ENCODE measurements around the gene UBASH3A. TPM values are rescaled to one million over a fixed set of nuclear protein-coding genes. Genes with fewer than 3 reads are reported as not detected.

Gene UBASH3A
- polyA plus RNA-seq, 2 of the 4 experiments (the other 2 are of a cell fraction) = not detected

GRCh38 chr21:42389449-42389835 is 14.3 kb upstream of the UBASH3A start:
- POLR2A ChIA-PET = no interaction called here
- DNase-seq (ENCODE audit: low read depth in 1 of 2, low spot score in 1 of 2) (no peak), ATAC-seq (no peak), FAIRE-seq (no peak)
- CTCF ChIA-PET = no interaction called here
- no peaks in the 10 kb centered on the region for H3K9me3 ChIP-seq
- H3K27ac ChIP-seq = no peak overlapping the region
- no peaks in the 10 kb centered on the region for H3K4me1 ChIP-seq
- TF ChIP-seq RNF2 (IDR thresholded peaks at IDR 0.05; ENCODE audit: borderline replicate concordance, low read depth) (no peak), POLR2A (IDR thresholded peaks at IDR 0.05; ENCODE audit: low read length) (no peak), ZNF302 (CRISPR knock-in tag; IDR thresholded peaks at IDR 0.05) (no peak), HDAC2 (IDR thresholded peaks at IDR 0.05) (no peak), EHF (CRISPR knock-in tag; IDR thresholded peaks at IDR 0.05) (no peak), ELK1 (IDR thresholded peaks at IDR 0.05; ENCODE audit: low read depth, low read length) (no peak), MAFK (IDR thresholded peaks at IDR 0.05; ENCODE audit: partially characterized antibody) (no peak), HMGXB4 (CRISPR knock-in tag; IDR thresholded peaks at IDR 0.05; ENCODE audit: borderline replicate concordance) (no peak)
- H3K4me2 ChIP-seq = no peak overlapping the region
- no peak overlapping the region for H3K4me3 ChIP-seq
- 69% methylated on average over 6 of the region's 6 CpGs for WGBS (ENCODE audit: missing lambda C conversion rate)

GRCh38 chr21:42390193-42390592 is 13.5 kb upstream of the UBASH3A start:
- Histone ChIP-seq H3K4me2 (no peak overlapping the region), H3K4me1 (no peaks in the 10 kb centered on the region), H3K27ac (no peak overlapping the region), H3K4me3 (no peak overlapping the region), H3K9me3 (no peaks in the 10 kb centered on the region)
- WGBS (ENCODE audit: missing lambda C conversion rate) = 38% methylated on average over 5 of the region's 5 CpGs
- CTCF ChIA-PET = no interaction called here
- DNase-seq (ENCODE audit: low read depth in 1 of 2, low spot score in 1 of 2) (no peak), FAIRE-seq (no peak), ATAC-seq (no peak)
- TF ChIP-seq HEYL (CRISPR knock-in tag; IDR thresholded peaks at IDR 0.05) = no peak
- TF ChIP-seq CEBPB (IDR thresholded peaks at IDR 0.05) = no peak
- TF ChIP-seq MAX (IDR thresholded peaks at IDR 0.05) = no peak
- no peak for TF ChIP-seq CTCF (IDR thresholded peaks at IDR 0.05)
- no peak for TF ChIP-seq HES2 (IDR thresholded peaks at IDR 0.05)
- no peak for TF ChIP-seq HOXB5 (CRISPR knock-in tag; IDR thresholded peaks at IDR 0.05)
- TF ChIP-seq RCOR1 (IDR thresholded peaks at IDR 0.05; ENCODE audit: low read depth, low read length) = no peak
- TF ChIP-seq EHF (CRISPR knock-in tag; IDR thresholded peaks at IDR 0.05) = no peak
- no peak for TF ChIP-seq TP53 (CRISPR knock-in tag; IDR thresholded peaks at IDR 0.05)
- TF ChIP-seq RFX5 (IDR thresholded peaks at IDR 0.05) = no peak
- no peak for TF ChIP-seq MAZ (IDR thresholded peaks at IDR 0.05; ENCODE audit: borderline replicate concordance, low read depth, low read length)
- no peak for TF ChIP-seq SMC3 (IDR thresholded peaks at IDR 0.05)
- TF ChIP-seq BCL3 (IDR thresholded peaks at IDR 0.05) = no peak
- TF ChIP-seq E2F6 (IDR thresholded peaks at IDR 0.05; ENCODE audit: borderline replicate concordance, low read depth) = no peak
- POLR2A ChIA-PET = no interaction called here

All from A549 (cell line).